HG03097 (cell line): ENCODE measurements around the gene GALK1.

Experiments used
- ATAC-seq: cut with Tn5 transposase; IDR thresholded peaks from one replicate; pipeline ENCODE4 v1.9.1; 2021; ENCODE audit not compliant: unreplicated experiment, low FRiP score

GALK1 gene

DNA sequence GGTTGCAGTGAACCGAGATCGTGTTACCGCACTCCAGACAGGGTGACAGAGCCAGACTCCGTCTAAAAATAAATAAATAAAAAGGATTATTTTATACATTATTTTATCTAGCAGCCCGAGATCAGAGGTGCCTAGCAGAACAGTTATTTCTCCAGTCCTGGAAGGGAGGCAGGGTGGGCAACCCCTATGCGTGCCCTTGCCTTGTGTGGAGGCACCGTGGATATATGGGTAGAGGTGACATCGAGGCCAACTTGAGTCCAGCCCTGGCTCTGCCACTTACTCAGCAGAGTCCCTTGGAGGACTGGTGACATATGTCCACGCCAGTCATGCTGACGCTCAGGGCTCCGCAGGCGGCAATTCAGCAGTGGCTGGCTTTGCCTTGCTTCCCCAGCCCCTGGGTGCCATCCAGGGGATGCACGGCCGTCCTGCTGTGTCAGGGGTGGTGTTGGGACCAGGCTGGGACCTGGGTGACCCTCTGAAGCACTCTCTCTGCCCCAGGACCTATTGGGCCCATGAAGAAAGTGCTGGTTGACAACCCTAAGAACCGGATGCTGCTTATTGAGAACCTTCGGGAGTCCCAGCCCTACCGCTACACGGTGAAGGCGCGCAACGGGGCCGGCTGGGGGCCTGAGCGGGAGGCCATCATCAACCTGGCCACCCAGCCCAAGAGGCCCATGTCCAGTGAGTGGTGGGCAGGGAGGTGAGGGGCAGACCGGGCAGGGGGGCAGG is 13.2 kb downstream of the GALK1 start:
- ATAC-seq: no peak

DNA sequence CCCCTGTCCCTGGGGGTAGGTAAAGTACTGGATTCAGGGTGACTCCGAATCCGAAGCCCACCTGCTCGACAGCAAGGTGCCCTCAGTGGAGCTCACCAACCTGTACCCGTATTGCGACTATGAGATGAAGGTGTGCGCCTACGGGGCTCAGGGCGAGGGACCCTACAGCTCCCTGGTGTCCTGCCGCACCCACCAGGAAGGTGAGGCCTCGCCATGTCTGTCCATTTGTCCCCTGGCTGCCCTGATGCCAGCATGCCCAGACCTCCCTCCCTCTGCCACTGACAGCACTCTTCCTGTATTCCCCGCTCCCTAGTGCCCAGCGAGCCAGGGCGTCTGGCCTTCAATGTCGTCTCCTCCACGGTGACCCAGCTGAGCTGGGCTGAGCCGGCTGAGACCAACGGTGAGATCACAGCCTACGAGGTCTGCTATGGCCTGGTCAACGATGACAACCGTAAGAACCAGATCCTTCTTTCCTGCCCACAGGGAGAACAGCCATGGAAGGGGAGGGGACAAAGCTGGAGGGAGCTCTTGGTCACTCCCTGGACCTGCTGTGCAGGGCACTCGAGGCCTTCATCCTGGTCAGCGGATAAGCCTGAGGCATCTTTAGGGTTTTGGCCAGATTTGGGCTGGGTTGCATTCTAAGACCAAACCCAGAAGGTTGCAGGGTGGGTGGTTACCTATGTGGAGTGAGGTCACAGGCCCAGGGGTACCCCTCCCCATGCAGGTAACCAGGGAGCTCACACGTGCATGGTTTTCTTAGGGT is 14.2 kb downstream of the GALK1 start:
- ATAC-seq: no peak

DNA sequence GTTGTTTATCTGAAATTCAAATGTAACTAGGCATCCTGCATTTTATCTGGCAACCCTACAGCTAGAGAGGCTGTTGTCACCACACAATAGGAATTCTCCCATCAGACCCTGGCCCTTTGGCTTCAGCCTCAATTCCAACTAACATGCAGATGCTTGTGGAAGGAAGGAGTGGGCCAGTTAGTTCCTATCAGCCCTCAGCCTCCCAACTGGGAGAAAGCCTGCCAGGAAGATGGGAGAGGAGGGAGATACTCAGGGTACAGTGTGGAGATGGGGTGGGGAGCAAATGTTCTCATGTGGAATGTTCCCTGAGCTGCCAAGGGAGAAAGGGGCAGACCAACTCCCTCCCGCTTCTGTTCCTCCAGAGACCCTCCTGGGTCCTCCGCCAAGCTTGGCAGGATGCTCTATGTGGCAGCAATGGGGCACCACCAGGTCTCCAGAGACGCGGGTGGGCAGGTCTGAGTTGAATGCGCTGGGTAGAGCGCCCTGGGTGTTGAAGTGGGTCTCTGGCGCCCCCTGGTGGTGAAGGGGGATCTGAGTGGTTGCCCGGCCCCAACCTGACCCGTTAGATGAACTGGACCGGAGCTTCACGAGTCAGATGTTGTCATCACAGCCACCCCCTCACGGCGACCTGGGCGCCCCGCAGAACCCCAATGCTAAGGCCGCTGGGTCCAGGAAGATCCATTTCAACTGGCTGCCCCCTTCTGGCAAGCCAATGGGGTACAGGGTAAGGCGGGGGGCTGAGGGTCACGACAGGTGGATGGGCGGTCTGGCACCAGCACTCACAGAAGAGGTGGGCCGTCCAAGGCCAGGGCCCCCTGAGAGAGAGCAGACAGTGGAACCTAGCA is 15.2 kb downstream of the GALK1 start:
- no peak for ATAC-seq

DNA sequence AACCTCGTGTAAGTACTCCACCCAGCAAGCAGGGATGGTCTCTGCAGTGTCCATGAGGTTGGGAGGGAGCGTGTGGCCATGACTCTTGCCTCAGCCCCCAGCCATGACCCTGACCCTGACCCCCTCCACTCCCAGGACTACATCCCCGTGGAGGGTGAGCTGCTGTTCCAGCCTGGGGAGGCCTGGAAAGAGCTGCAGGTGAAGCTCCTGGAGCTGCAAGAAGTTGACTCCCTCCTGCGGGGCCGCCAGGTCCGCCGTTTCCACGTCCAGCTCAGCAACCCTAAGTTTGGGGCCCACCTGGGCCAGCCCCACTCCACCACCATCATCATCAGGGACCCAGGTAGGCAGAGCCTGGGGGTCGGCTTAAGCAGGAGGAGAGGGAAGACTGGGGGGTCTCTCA is 16.3 kb downstream of the GALK1 start:
- ATAC-seq: no peak

DNA sequence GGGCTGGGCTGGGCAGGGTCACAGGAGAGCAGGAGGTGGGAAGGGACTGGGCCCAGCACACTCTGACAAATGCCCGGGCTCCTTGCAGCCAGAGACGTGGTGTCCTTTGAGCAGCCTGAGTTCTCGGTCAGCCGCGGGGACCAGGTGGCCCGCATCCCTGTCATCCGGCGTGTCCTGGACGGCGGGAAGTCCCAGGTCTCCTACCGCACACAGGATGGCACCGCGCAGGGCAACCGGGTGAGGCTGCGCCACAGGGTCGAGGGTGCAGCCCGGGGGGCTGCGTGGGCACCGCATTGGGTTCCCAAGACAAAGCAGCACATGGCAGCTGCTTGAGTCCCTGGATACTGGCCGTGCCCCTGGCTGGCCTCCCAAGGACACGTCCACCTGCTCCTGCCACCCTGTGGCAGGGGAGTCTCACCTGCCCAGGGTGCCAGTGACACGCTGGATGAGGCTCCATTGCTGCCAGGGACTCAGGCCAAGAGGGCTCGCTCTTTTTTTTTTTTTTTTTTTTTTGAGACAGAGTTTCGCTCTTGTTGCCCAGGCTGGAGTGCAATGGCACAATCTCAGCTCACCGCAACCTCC is 21.3 kb downstream of the GALK1 start:
- ATAC-seq: no peak

DNA sequence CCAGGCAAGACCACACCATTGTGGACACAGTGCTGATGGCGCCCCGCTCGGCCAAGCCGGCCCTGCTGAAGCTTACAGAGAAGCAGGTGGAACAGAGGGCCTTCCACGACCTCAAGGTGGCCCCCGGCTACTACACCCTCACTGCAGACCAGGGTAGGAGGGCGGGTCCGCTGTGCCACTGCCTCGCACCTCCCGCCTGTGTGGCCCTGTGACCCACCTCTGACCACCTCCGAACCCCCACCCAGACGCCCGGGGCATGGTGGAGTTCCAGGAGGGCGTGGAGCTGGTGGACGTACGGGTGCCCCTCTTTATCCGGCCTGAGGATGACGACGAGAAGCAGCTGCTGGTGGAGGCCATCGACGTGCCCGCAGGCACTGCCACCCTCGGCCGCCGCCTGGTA is 22.7 kb downstream of the GALK1 start:
- no peak for ATAC-seq

DNA sequence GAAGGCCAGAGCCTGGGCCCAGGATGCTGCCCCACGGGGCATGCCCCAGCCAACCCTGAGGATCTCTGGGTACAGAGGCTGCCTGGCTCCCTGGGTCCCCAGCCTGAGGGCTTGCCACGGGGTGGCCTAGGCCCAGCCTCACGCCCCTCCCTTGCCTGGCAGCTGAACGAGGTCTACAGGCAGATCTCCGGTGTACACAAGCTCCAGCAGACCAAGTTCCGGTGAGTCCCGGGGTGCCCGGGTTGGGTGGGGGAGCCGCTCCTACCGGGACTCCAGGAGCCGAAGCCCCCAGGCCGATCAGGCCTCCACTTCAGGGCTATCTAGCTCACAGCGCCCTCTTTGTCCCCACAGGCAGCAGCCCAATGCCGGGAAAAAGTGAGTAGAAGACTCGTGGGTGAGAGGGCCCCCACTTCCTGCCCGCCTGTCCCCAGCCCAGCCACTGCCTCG is 24.3 kb downstream of the GALK1 start:
- ATAC-seq: no peak

DNA sequence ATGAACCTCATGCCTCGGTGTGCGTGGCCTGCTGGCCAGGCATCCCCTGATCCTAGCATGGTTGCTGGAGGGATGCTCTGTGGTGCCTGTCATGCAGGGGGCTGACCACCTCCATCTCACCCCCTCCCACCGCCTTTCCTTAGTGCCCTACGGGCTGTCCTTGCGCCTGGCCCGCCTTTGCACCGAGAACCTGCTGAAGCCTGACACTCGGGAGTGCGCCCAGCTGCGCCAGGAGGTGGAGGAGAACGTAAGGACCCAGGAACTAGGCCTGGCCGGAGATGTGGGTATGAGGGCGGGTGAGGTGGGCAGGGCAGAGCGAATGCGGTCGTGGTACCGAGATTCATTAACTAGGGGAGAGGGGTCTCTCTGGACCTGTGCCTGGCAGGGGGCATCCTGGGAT is 24.8 kb downstream of the GALK1 start:
- ATAC-seq: no peak

DNA sequence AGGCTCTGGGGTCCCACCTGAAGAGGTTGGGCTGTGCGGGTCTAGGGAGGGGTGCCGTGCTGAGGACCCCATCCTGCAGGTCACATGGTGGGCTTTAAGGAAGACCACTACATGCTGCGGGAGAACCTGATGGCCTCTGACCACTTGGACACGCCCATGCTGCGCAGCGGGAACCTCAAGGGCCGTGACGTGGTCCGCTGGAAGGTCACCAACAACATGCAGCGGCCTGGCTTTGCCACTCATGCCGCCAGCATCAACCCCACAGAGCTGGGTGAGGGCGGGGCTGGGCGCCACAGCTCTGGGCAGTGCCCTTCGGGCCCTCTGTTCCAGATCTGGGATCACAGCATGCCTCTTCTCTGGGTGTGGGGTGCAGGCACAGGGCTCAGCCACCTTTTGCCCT is 25.2 kb downstream of the GALK1 start:
- ATAC-seq: no peak

DNA sequence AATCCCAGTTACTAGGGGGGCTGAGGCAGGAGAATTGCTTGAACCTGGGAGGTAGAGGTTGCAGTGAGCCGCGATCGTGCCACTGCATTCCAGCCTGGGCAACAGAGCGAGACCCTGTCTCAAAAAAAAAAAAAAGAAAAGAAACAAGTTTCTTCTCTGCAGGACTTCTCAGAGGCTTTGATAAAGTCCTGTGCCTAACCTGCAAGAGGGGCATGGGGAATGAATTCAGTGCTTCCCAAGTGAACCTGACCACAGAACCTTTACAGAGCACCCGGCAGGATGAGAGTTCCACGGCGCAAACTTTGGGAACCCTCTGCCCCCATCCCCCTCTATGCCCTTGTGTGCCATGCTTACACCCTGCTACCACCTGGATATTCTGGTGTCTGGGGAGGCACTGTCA is 25.8 kb downstream of the GALK1 start:
- no peak for ATAC-seq

DNA sequence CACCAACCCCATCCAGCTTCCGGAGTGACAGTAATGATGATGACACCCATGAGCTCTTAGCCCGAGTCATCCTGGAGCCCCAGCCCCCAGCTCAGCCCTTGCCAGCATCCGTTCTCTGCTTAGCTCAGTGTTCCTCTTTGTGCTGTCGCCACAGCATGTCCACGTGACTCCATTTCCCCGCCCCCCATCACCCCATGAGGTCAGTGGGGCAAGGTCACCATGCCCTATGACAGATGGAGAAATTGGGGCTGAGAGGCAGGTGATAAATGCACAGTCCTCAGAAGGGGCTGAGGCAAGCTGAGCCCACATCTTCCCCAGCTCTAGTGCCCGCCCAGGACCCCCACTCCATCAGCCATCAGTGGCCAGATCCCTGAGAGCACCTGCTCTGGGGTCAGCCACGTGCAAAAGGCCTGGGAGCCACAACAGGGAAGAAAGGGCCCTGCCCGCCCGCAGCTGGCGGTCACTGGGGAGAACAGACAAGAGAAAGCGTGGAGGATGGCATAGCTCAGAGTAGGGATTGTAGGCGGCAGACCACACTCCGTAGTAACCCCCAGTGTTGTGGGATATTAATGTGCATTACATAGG is 26.7 kb downstream of the GALK1 start:
- ATAC-seq: no peak

DNA sequence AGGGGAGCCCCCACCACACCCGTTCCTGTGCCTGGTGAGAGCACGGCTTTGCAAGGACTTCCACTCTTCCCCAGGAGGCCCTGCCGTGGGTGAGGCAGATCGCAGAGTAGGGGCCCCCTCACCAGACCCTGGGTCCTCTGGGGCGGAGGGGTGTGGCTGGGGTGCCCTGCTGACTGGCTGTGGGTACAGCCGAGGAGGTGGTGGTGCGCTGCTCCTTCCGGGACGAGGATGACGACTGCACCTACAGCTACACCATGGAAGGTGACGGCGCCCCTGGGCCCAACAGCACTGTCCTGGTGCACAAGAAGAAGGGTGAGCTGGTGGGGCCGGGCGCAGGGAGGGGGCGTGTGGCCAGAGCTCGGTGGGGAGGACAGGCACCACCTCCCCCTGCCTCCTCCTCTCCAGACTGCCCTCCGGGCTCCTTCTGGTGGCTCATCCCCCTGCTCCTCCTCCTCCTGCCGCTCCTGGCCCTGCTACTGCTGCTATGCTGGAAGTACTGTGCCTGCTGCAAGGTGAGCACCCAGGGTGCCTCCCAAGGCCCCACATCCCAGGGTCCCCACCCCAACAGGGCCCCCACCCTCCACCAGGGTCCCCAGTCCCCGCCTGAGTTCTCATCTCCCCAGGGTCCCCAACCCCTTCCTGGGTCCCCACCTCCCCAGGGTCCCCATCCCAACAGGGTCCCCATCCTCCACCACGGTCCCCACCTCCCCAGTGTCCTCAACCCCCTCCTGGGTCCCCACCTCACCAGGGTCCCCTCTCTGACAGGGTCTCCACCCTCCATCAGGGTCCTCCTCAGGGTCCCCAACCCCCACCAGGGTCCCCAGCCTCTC is 27.6 kb downstream of the GALK1 start:
- ATAC-seq: no peak

DNA sequence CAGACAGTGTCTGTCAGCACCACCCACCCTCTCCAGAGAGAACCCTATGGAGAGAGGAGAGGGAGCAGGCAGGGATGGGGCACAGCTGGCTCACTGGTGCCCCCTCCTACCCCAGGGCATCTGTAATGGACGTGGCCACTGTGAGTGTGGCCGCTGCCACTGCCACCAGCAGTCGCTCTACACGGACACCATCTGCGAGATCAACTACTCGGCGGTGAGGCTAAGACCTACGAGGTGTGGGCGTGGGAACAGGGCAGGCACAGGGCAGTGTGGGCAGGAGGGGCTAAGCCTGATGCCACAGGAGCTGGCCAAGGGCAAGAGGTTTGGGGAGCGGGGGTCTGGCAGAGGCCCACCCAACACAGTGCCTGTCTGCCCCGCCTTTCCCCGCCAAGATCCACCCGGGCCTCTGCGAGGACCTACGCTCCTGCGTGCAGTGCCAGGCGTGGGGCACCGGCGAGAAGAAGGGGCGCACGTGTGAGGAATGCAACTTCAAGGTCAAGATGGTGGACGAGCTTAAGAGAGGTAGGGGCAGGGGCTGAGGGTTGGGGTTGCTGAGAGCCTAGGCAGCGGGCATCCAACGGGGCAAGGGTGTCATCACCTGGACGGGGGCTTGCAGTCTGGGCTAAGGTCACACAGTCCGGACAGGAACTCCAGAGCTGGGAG is 28.7 kb downstream of the GALK1 start:
- ATAC-seq: no peak

DNA sequence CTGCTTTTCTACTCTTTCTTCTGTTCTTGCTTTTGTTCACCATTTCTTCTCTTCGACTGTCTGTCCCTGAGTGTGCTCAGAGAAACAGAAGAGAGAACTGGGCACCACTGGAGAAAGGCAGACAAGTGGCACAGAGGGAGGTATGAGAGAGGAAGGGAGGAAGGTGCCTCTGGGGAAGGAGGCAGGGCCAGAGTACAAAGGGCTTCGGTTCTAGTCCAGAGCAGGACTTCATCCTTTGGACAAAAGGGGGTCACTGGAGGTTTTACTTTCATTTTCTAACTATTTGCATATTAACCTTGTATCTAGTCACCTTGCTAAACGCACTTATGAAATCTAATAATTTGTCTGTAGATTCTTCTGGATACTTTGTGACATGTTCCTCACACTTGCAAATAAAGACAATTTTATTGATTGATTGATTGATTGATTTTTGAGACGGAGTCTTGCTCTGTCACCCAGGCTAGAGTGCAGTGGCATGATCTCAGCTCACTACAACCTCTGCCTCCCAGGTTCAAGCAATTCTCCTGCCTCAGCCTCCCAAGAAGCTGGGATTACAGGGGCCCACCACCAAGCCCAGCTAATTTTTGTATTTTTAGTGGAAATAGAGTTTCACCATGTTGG is 30.2 kb downstream of the GALK1 start:
- no peak for ATAC-seq

DNA sequence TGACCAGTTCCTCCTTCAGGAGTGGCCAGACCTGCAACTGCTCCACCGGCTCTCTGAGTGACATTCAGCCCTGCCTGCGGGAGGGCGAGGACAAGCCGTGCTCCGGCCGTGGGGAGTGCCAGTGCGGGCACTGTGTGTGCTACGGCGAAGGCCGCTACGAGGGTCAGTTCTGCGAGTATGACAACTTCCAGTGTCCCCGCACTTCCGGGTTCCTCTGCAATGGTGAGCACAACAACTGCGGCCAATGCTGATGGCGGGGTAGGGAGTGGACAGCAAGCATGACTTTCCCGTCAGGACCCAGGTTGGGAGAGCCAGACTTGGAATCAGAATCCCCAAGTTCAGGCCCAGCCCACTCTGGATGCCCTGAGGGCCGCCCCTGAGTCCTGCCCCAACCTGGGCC is 31.5 kb downstream of the GALK1 start:
- ATAC-seq: no peak

DNA sequence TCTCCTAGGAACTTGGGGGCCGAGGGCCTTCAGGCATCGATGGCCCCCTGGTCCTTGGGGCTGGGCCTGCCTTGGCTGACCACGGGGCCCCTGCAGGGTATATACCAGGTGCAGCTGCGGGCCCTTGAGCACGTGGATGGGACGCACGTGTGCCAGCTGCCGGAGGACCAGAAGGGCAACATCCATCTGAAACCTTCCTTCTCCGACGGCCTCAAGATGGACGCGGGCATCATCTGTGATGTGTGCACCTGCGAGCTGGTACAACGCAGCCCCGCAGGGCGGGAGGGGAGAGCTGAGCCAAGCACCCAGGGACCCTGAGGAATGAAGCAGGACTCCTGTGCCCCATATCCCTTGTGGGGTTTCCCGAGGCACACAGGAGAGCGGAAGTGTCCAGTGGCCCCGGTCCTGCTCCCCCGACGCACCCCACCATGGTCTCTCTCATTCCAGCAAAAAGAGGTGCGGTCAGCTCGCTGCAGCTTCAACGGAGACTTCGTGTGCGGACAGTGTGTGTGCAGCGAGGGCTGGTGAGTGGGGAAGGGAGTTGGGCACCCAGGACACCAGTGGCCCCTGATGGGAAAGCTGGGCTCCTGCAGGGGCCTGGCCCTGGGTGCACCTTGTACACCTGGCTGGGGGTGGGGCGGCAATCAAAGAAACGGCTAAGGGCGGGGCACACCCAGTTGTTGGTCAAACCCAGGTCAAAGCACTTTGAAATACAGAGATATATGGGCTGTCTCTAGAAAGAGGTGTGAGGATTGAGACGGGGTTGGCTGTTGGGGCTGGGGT is 33.1 kb downstream of the GALK1 start:
- no peak for ATAC-seq

DNA sequence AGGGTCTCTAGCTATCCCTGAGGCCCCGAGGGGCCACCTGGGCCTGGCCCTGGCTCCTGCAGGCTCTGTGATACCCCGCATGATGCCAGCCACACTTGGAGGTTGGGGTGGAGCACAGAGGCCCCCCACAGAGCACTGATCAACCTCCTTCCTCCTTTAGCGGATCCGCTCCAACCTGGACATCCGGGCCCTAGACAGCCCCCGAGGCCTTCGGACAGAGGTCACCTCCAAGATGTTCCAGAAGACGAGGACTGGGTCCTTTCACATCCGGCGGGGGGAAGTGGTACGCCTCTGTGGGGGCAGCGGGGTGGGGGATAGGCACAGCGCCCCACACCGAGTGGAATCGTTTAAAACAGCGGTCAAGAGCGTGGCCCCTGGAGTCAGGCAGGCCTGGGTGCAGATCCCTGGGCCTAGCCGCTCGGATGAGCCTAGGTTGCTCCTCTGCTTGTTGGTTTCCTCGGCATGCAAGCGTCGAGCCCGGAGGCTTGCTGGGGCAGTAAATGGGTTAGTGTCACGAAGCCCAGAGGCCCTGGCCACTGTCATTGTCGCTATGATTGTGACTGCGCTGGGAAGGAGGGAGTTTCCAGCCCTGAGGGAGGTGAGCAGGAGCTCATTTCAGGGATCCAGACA is 33.8 kb downstream of the GALK1 start:
- no peak for ATAC-seq

DNA sequence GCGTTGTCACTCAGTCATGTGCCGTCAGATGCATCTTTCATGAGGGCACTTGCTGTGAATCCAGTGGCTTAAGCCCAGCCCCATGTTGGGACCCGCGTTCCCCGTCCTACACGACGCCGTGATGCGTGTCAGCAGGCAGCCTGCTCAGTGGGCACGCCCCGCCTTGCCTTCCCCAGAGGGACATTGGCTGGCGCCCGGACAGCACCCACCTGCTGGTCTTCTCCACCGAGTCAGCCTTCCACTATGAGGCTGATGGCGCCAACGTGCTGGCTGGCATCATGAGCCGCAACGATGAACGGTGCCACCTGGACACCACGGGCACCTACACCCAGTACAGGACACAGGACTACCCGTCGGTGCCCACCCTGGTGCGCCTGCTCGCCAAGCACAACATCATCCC is 34.9 kb downstream of the GALK1 start:
- ATAC-seq: no peak
